GM19324 (cell line): ENCODE measurements around the gene ADAMTS2.

ENCODE experiments used
- ATAC-seq: cut with Tn5 transposase; IDR thresholded peaks from one replicate; pipeline ENCODE4 v1.9.1; 2021; ENCODE audit warnings: mild to moderate bottlenecking, moderate library complexity; ENCODE audit not compliant: unreplicated experiment, low FRiP score

The ADAMTS2 gene

GRCh38 chr5:179153341-179153901 is 191.8 kb downstream of the ADAMTS2 start:
- ATAC-seq, result no peak

- ATAC-seq, result no peak
Measured at GRCh38 chr5:179152941-179153340, 192.3 kb downstream of the ADAMTS2 start.

GRCh38 chr5:179152144-179152895 is 192.9 kb downstream of the ADAMTS2 start:
- ATAC-seq, result no peak

- no peak for ATAC-seq
Measured at GRCh38 chr5:179151286-179152118, 193.8 kb downstream of the ADAMTS2 start.

- no peak for ATAC-seq
Measured at GRCh38 chr5:179150011-179150410, 195.2 kb downstream of the ADAMTS2 start.

- ATAC-seq, result no peak
Measured at GRCh38 chr5:179149278-179149677, 196.0 kb downstream of the ADAMTS2 start.

- ATAC-seq, result no peak
Measured at GRCh38 chr5:179148703-179149170, 196.5 kb downstream of the ADAMTS2 start.

- no peak for ATAC-seq
Measured at GRCh38 chr5:179147991-179148702, 197.1 kb downstream of the ADAMTS2 start.

GRCh38 chr5:179146277-179146676 is 199.0 kb downstream of the ADAMTS2 start:
- ATAC-seq, result no peak

- ATAC-seq, result no peak
Measured at GRCh38 chr5:179143446-179143845, 201.8 kb downstream of the ADAMTS2 start.

- no peak for ATAC-seq
Measured at GRCh38 chr5:179142434-179143198, 202.6 kb downstream of the ADAMTS2 start.

- no peak for ATAC-seq
Measured at GRCh38 chr5:179141867-179142266, 203.4 kb downstream of the ADAMTS2 start.

GRCh38 chr5:179140293-179140692 is 205.0 kb downstream of the ADAMTS2 start:
- ATAC-seq, result no peak

GRCh38 chr5:179139936-179140235 is 205.4 kb downstream of the ADAMTS2 start:
- no peak for ATAC-seq

- no peak for ATAC-seq
Measured at GRCh38 chr5:179139111-179139935, 205.9 kb downstream of the ADAMTS2 start.

- ATAC-seq, result no peak
Measured at GRCh38 chr5:179138568-179138925, 206.7 kb downstream of the ADAMTS2 start.

- no peak for ATAC-seq
Measured at GRCh38 chr5:179137643-179138567, 207.4 kb downstream of the ADAMTS2 start.

GRCh38 chr5:179137016-179137642 is 208.1 kb downstream of the ADAMTS2 start:
- ATAC-seq, result no peak
